ENCODE results near the gene DUOXA1.

DUOXA1 gene

GRCh38 chr15:45130291-45131000, 767 bp upstream of the DUOXA1 start:
- no peak for DNase-seq

GRCh38 chr15:45128971-45129639, 574 bp downstream of the DUOXA1 start:
- no peak for DNase-seq

DNA sequence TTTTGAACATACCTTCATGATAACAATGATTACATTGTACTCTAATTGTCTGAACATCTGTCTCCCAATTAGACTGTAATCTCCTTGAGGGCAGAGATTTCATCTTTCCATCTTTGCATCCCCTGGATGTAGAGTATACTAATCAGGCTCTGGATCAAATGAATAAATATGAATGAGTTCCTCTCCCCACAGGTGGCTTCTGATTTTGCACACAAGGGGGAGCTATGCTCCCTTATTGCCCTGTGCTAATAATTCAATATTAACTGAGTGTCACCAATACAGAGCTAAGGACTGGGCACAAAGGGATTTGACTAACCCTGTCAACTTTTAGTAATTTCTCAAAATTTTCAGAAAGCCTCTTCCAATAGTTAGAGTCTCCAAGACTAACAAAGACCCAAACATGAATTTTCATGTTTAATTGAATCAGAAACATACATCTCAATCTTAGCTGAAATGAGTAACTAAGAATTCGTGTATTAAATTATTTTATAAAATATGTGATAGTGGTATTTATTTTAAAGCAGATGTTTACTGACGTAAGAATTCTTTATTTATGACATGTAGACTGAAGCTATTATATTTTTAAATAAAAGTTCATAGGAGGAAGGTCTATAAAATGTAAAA, 3.0 kb downstream of the DUOXA1 start:
- DNase-seq, result no peak

DNA sequence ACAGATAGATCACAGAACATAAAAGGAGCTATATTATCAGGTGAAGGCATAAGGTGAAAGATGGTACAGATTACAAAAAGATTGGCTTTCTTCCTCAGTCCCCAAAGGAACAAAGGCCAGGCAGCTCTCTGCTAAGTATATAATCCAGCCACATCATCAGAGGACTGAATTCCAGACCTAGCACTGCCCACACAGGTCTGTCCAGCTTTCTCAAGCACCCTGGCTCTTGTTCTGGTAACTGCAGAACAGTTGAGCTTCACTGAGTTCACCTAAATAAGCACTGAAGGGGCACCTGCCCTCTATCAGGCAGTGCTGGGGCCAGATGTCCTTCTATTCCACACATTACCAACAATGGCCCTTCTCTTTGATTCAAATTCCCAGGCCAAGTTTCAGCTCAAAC, 6.3 kb downstream of the DUOXA1 start:
- no peak for DNase-seq

DNA sequence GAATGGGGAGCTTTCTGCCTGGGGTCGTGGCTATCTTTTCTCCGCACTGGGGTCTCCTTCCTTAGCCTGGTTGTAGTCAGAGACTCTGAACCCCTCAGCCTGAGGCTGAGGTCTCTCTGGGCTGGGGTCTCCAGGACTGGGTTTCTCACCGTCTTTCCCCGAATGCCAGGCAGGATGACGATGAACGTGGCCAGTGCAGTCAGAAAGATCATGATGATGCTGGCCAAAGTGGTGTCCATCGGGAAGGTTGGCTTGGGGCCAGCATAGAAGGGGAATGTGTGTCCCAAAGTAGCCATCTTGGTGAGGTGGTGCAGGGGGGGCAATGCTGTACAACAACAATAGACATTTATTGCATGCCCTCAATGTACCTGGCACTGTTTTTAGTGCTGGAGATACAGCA, 7.0 kb downstream of the DUOXA1 start:
- DNase-seq, result no peak

DNA sequence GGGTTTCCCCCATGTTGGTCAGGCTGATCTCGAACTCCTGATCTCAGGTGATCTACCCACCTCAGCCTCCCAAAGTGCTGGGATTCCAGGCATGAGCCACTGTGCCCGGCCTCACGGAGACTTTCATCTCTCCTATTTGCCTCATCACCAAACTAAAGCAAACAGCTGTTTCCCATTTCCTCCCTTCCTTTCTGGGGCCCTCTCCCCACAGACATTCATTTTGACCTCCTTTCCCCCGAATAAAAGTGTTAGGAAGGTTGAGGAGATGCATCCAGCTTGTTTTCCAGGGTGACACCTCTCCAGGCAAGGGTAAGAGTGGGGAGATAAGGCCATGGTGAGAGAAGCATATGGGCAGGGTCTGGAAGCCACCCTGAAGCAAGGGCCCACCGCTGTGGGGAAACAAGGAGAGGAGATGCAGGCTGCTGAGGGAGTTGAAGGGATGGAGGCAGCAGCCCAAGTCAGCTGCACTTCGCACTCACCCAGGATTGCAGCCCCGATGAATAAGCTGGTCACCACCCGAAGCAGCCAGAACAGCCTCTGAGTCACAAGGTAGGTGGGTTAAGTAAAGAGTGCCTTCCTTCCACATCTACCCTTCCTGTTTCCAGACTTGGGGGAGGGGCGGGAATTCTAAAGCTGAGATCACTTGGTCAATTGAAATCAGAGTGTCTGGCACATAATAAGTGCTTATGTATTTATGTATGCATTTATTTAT, 7.8 kb downstream of the DUOXA1 start:
- no peak for DNase-seq

DNA sequence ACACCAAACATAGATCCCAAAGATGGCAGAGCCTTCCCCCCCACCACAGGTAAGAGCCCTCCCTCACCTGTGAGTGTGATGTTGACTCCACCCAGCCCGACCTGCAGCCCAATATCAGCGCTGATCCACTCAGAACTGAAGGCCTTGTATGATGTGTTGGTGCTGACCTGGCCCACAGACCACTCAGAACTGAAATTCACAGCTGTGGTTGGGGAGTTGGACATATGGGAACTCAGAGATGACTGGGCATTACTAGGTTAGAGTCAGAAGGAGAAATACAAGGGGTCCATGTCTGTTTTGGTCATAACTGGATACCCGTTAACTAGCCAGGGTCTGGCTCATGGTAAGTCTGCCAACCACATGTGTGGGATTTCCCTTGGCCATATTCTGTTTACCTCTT, 8.7 kb downstream of the DUOXA1 start:
- DNase-seq, result no peak

DNA sequence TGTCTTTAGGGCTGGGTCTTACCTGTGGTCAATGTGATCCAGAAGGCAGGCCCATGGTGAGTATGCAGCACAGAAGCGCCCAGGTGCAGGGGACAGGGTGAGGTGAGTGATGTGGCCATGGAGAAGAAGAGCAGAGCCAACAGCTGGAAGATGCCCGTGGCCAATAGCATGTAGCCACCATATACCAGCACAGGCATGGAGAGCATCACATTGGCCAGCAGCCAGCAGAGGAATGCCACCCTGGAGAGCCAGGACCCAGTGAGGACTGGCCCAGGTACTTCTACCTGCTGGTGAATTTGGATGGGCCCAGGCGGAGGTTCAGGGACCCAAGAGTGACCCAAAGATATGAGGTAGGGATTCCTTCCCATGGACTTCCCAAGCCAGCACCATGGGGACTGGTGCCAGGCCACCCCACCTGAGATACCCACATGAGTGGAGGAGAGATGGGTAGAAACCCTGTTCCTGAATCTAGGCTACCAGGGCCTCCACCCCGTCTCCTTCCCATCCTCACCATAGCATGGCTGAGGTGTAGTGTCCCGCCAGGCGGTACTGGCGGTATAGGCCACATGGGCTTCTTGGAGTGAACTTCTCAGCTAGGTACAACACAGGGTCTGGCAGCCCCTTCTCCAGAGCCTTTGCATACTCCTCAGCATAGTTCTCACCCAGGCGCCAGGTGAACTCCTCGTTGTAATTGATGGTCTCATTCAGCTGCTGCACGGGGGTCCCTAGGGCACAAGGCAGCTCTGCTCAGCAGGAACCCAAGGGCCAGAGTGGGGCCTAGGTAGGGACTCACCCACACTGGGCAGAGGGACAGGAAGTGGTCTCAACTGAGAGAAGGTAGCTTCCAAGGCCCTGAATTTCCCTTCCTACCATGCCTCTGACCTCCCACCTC, 9.4 kb downstream of the DUOXA1 start:
- no peak for DNase-seq

GRCh38 chr15:45118996-45119395, 10.7 kb downstream of the DUOXA1 start:
- no peak for DNase-seq

DNA sequence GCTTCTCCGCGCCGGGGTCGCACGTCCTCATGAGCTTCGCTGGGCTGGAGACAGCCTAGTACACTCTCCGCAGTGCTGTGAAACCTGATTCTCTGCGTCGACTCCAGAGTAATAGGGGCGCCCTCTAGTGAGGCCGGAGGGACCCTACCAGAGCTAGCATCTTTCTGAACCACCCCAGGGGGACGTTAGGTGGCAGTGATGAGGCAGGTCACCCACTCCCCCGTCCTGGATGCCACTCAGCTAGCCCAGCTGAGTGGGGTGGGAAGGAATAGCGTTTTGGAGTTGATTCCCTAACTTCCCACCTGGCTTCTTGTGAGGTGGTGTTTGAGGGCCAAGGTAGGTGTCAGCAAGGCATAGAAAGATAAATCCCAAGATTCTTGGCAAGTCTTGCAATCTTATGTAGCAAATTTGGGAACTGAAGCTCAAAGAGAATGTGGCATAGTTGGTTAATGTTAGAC, 11.5 kb downstream of the DUOXA1 start:
- DNase-seq, result peak; percentile 24

- no peak for DNase-seq
Measured at GRCh38 chr15:45117308-45118130, 12.2 kb downstream of the DUOXA1 start.

DNA sequence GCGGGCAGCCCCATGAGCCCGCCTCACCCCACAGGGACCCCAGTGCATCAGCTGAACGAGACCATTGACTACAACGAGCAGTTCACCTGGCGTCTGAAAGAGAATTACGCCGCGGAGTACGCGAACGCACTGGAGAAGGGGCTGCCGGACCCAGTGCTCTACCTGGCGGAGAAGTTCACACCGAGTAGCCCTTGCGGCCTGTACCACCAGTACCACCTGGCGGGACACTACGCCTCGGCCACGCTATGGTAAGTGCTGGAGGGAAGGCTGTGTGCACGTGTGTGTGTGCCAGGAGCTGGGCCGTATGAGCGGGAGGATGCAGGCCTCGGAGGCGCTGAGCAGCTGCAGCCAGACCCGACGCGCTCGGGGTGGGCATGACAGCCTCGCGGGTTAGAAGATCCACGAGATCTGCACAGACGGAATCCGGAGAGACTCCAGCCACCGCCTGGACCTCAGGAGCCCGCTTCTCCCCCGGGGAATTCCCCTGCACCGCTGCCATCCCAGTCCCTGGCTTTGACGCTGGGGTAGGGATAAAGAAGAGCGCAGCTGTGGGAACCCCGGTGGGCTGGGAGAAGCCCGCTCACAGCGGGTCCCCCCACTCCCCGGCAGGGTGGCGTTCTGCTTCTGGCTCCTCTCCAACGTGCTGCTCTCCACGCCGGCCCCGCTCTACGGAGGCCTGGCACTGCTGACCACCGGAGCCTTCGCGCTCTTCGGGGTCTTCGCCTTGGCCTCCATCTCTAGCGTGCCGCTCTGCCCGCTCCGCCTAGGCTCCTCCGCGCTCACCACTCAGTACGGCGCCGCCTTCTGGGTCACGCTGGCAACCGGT, 13.0 kb downstream of the DUOXA1 start:
- DNase-seq, result no peak

- DNase-seq, result no peak
Measured at GRCh38 chr15:45116006-45116481, 13.6 kb downstream of the DUOXA1 start.

GRCh38 chr15:45115312-45115820, 14.3 kb downstream of the DUOXA1 start:
- no peak for DNase-seq

GRCh38 chr15:45114751-45115085, 15.0 kb downstream of the DUOXA1 start:
- DNase-seq, result no peak

DNA sequence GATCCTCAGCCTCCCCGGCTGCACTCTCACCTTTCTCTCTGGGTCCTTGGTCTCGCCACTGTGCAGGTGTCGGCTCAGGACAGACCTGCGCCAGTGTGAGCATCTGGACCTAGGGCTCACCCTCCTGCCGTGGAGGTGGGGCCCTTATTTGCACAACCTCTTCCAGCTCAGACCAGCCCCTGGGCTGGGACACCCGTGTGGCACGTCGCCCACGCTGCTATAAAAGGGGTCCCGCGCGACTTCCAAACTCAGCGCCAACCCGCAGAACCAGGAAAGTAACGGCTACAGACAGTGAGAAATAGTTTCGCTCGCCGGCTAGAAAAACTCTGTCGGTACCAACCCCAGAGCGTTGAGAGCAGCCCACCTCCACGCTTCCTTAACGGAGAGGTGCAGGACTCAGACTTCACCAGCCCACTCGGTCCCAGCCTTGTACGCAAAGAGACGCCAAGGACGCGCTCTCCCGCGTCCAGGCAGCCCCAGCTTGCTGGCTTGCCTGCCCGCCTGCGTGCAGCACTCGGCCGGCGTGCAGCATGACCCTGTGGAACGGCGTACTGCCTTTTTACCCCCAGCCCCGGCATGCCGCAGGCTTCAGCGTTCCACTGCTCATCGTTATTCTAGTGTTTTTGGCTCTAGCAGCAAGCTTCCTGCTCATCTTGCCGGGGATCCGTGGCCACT, 15.5 kb downstream of the DUOXA1 start, which contains the start of the genes DUOX2 and DUOXA2:
TSS of gene DUOX2 (minus strand) at position 97 of the 675 bp plus-strand sequence. CDS start 761 bp downstream, outside the sequence.
TSS of gene DUOXA2 (plus strand) at position 251 of the 675 bp plus-strand sequence. CDS start at position 531, 280 bp downstream.
- no peak for DNase-seq

DNA sequence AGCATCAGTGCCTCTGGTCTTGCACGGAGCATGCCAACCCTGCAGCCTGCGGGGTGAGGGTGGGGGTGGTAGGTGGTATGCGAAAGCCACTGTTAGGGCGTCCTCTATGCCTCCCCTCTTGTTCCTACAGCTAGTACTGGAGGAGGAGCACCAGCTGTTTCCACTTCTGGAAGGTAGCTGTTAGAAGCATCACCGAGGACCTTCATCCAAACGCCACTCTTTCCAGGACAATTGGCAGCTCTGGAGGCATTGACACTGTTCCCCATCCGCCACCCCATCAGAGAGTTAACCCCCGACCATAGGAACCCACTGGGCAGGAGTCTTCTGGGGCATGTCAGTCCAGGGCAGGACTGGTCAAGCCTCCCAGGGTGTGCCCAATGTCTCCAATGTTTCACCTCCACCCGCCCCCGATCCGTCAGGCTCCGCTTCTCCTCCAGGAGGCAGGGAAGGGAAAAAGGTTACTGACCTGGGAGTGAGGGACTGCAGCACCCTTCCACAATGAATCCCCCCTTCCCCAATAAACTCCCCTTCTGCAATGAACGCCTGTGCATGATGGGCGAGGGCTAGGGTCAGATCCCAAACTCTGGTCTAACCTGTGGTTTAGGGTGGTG, 16.2 kb downstream of the DUOXA1 start:
- no peak for DNase-seq

DNA sequence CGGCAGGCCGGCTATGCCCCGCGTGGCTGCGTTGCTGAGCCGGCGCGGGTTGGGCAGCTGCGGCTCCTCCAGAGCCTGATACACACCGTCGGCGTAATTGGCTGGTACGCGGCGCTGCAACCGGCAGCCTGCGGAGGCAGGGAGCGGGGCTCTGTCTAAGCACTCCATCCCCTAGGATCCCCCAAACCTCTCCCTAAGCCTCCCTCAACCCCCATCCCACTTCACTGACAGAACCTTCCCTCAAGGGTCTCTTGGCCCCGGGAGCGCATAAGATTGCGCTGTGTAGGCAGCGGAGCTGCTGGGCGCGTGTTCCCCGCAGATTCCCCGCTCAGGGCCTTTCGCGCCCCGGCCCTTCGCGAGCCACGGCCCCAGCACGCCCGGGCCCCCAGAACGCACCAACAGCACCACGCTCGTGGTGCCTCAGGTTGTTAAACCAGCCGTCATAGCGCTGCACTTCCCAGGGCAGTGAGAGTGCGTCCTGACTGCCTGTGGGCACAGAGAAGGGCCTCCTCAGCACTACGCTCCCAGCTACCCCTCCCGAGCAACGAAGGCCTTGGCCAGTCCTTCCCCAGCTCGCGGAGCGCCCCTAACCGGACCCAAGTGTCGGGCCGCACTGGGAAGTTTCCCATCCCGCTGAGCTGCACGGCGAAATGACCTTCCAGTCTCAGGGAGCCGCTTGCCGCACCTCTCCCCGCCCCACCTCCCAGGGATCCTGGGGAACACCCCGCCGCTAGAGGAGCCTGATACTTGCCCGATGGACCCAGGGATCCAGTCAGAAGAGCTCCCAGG, 16.9 kb downstream of the DUOXA1 start:
- DNase-seq, result no peak

All from NCI-H1417 treated with DMSO at 0.1 percent for 48 hours (cell line).